Gastroesophageal sphincter (tissue), 3 donors: Measurements from ENCODE around the gene PLA2G10.

Experiments used
- EP300 ChIP-seq: sonication (generic); formaldehyde crosslinking; IDR thresholded peaks from one replicate; pipeline ENCODE4 v1.6.1; 2017; ENCODE audit warnings: antibody characterized with exemption, mild to moderate bottlenecking
- POLR2A ChIP-seq, 2 donors: fragments of 450-650 bp; IDR thresholded peaks; one replicate each; pipeline ENCODE4 v1.6.1; 2017; ENCODE audit warnings: antibody characterized with exemption in 2 of 2, mild to moderate bottlenecking in 2 of 2, moderate library complexity in 1 of 2
- POLR2AphosphoS5 ChIP-seq: sonication (generic); formaldehyde crosslinking; IDR thresholded peaks from one replicate; pipeline ENCODE4 v1.6.1; 2017; ENCODE audit warnings: antibody characterized with exemption
- TF ChIP-seq, protein P1 (sequence below), 4 experiments: fragments of 200-600 bp in 2 of 4; fragments of 450-650 bp in 2 of 4; sonication (generic) in 1 of 4; IDR thresholded peaks; one replicate each; pipeline ENCODE4 v1.5.1; 2017 to 2019; ENCODE audit warnings: antibody characterized with exemption in 4 of 4, mild to moderate bottlenecking in 2 of 4, moderate library complexity in 2 of 4

DNA sequence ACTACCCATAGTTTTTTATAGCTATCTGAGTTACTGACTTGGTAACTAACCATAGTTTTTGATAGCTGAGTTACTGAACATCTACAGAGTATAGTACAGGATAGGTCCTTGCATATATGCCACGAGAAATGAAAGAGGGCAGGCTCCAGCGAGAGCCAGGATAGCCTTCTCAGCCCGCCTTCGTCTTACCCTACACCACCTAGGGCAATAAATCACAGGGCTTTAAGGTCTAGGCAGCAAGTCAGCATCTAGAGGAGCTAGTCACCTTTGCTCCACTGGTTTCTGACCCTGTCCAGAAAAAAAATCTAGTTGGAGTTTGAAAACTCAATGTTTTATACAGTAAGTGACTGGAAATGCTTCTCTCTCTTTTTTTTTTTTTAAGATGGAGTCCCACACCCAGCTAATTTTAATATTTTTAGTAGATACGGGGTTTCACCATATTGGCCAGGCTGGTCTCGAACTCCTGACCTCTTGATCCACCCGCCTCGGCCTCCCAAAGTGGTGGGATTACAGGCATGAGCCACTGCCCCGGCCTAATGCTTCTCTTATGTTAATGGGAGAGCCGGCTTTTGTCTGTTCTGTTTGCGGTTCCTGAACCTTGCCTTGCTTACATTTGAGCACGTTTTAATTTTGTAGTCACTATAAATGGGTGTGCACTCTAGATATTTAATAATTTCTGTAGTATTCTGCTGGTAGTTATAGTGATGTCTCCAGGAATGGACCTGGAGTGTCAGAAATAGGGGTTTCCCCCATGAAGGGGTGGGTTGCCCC lies 58.5 kb downstream of the PLA2G10 start:
- TF ChIP-seq, protein P1, sequence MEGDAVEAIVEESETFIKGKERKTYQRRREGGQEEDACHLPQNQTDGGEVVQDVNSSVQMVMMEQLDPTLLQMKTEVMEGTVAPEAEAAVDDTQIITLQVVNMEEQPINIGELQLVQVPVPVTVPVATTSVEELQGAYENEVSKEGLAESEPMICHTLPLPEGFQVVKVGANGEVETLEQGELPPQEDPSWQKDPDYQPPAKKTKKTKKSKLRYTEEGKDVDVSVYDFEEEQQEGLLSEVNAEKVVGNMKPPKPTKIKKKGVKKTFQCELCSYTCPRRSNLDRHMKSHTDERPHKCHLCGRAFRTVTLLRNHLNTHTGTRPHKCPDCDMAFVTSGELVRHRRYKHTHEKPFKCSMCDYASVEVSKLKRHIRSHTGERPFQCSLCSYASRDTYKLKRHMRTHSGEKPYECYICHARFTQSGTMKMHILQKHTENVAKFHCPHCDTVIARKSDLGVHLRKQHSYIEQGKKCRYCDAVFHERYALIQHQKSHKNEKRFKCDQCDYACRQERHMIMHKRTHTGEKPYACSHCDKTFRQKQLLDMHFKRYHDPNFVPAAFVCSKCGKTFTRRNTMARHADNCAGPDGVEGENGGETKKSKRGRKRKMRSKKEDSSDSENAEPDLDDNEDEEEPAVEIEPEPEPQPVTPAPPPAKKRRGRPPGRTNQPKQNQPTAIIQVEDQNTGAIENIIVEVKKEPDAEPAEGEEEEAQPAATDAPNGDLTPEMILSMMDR (IDR thresholded peaks at IDR 0.05) = no peak
- no peak for TF ChIP-seq POLR2A (IDR thresholded peaks at IDR 0.05)
- no peak for TF ChIP-seq POLR2AphosphoS5
- TF ChIP-seq EP300 = no peak
